Neural cell (in vitro differentiated cells): ENCODE data around the gene COL6A3.

Experiments used
- EP300 ChIP-seq: fragments of 450-650 bp; conservative IDR thresholded peaks from 2 replicates; pipeline ENCODE4 v1.6.1; 2014; ENCODE audit warnings: antibody characterized with exemption, mild to moderate bottlenecking, moderate library complexity; ENCODE audit not compliant: poor library complexity, severe bottlenecking
- EZH2 ChIP-seq: fragments of 200-600, 300-800 bp; shearing (Covaris generic), sonication (generic); IDR thresholded peaks from 2 replicates; pipeline ENCODE4 v1.6.1; 2014; ENCODE audit warnings: antibody characterized with exemption, low read length, borderline replicate concordance, mild to moderate bottlenecking; ENCODE audit not compliant: insufficient read depth, poor library complexity, severe bottlenecking
- MXI1 ChIP-seq: fragments of 450-650 bp; conservative IDR thresholded peaks from 2 replicates; pipeline ENCODE4 v1.6.1; 2014; ENCODE audit warnings: antibody characterized with exemption, mild to moderate bottlenecking; ENCODE audit not compliant: poor library complexity, severe bottlenecking
- POLR2AphosphoS5 ChIP-seq: IDR thresholded peaks from 2 replicates; pipeline ENCODE4 v1.6.1; 2012
- RAD21 ChIP-seq: fragments of 450-650 bp; conservative IDR thresholded peaks from 2 replicates; pipeline ENCODE4 v1.6.1; 2014; ENCODE audit warnings: antibody characterized with exemption, mild to moderate bottlenecking, moderate library complexity
- TAF1 ChIP-seq: IDR thresholded peaks from 2 replicates; pipeline ENCODE4 v1.6.1; 2012; ENCODE audit warnings: low read depth
- TF ChIP-seq, protein P1 (sequence below): fragments of 450-650 bp; IDR thresholded peaks from 2 replicates; pipeline ENCODE4 v1.5.1; 2014; ENCODE audit warnings: antibody characterized with exemption, mild to moderate bottlenecking, moderate library complexity; ENCODE audit not compliant: poor library complexity, severe bottlenecking
- TF ChIP-seq, protein P2 (sequence below): IDR thresholded peaks from 2 replicates; pipeline ENCODE4 v1.6.1; 2012; ENCODE audit warnings: borderline replicate concordance

DNA sequence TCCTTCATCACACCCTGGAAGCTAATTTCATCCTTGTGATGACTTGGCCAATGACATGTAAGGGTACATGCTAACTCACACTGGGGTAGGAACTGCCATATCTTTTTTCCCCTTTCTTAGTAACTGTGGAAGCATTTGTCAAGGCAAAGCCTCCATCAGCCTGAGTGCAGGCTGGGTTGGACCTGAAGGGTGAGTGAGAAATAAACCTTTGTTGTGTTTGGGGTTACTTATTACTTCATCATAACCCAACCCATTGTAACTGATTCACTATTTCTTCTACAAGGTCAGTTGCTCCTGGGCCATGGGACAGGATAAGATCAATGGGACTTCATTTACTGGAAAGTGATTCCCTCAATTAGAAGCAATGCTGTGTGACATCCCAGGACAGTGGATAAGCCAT is 108.4 kb downstream of the COL6A3 start:
- TF ChIP-seq, protein P1, sequence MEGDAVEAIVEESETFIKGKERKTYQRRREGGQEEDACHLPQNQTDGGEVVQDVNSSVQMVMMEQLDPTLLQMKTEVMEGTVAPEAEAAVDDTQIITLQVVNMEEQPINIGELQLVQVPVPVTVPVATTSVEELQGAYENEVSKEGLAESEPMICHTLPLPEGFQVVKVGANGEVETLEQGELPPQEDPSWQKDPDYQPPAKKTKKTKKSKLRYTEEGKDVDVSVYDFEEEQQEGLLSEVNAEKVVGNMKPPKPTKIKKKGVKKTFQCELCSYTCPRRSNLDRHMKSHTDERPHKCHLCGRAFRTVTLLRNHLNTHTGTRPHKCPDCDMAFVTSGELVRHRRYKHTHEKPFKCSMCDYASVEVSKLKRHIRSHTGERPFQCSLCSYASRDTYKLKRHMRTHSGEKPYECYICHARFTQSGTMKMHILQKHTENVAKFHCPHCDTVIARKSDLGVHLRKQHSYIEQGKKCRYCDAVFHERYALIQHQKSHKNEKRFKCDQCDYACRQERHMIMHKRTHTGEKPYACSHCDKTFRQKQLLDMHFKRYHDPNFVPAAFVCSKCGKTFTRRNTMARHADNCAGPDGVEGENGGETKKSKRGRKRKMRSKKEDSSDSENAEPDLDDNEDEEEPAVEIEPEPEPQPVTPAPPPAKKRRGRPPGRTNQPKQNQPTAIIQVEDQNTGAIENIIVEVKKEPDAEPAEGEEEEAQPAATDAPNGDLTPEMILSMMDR = no peak
- TF ChIP-seq RAD21 = no peak
- TF ChIP-seq, protein P2, sequence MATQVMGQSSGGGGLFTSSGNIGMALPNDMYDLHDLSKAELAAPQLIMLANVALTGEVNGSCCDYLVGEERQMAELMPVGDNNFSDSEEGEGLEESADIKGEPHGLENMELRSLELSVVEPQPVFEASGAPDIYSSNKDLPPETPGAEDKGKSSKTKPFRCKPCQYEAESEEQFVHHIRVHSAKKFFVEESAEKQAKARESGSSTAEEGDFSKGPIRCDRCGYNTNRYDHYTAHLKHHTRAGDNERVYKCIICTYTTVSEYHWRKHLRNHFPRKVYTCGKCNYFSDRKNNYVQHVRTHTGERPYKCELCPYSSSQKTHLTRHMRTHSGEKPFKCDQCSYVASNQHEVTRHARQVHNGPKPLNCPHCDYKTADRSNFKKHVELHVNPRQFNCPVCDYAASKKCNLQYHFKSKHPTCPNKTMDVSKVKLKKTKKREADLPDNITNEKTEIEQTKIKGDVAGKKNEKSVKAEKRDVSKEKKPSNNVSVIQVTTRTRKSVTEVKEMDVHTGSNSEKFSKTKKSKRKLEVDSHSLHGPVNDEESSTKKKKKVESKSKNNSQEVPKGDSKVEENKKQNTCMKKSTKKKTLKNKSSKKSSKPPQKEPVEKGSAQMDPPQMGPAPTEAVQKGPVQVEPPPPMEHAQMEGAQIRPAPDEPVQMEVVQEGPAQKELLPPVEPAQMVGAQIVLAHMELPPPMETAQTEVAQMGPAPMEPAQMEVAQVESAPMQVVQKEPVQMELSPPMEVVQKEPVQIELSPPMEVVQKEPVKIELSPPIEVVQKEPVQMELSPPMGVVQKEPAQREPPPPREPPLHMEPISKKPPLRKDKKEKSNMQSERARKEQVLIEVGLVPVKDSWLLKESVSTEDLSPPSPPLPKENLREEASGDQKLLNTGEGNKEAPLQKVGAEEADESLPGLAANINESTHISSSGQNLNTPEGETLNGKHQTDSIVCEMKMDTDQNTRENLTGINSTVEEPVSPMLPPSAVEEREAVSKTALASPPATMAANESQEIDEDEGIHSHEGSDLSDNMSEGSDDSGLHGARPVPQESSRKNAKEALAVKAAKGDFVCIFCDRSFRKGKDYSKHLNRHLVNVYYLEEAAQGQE = no peak
- TF ChIP-seq EP300 = no peak
- no peak for TF ChIP-seq POLR2AphosphoS5
- TF ChIP-seq EZH2 = no peak
- TF ChIP-seq MXI1 = no peak
- no peak for TF ChIP-seq TAF1
